Lower leg skin (tissue), 4 donors: ENCODE measurements around the gene ARHGEF11. TPM values are rescaled to one million over a fixed set of nuclear protein-coding genes. Genes with fewer than 3 reads are reported as not detected.

Source experiments
- DNase-seq, 2 donors: peaks; one replicate each; pipeline ENCODE4 v3.0.0-alpha.2; 2019; ENCODE audit warnings: low spot score in 2 of 2
- H3K4me3 ChIP-seq: fragments of 200-600 bp; sonication (generic); 2 replicates; pipeline ENCODE4 v1.5.1; 2017; ENCODE audit warnings: mild to moderate bottlenecking, low read depth; ENCODE audit not compliant: poor library complexity, severe bottlenecking
- POLR2A ChIP-seq, 2 donors: fragments of 450-650 bp; IDR thresholded peaks; one replicate each; pipeline ENCODE4 v1.6.1; 2016 to 2017; ENCODE audit warnings: antibody characterized with exemption in 2 of 2, mild to moderate bottlenecking in 1 of 2, moderate library complexity in 1 of 2
- WGBS, 2 donors: methylation state at CpG; one replicate each; pipeline ENCODE4 v1.1.5; 2018; 5-methylcytosine and 5-hydroxymethylcytosine counted together
- intact Hi-C: fragments of 100-400 bp; cut with DNase I; formaldehyde crosslinking; loops from one replicate; pipeline ENCODE4 v1.15.0; 2023; ENCODE audit warnings: low total_unique reads
- total RNA-seq, 4 donors: library from RNA; depleted of rRNA; stranded (reverse); fragments of >200 nt; gene quantifications; one replicate each; pipeline ENCODE4 v1.1.0, GENCODE V29; 2016
- TF ChIP-seq, protein P1 (sequence below), 3 donors: fragments of 450-650 bp; IDR thresholded peaks; one replicate each; pipeline ENCODE4 v1.5.1; 2016; ENCODE audit warnings: antibody characterized with exemption in 3 of 3, mild to moderate bottlenecking in 3 of 3, moderate library complexity in 2 of 3

ARHGEF11 gene
- total RNA-seq, 4 donors from 2014 or later = 16.3 to 30.9 (median 27.3) TPM

DNA sequence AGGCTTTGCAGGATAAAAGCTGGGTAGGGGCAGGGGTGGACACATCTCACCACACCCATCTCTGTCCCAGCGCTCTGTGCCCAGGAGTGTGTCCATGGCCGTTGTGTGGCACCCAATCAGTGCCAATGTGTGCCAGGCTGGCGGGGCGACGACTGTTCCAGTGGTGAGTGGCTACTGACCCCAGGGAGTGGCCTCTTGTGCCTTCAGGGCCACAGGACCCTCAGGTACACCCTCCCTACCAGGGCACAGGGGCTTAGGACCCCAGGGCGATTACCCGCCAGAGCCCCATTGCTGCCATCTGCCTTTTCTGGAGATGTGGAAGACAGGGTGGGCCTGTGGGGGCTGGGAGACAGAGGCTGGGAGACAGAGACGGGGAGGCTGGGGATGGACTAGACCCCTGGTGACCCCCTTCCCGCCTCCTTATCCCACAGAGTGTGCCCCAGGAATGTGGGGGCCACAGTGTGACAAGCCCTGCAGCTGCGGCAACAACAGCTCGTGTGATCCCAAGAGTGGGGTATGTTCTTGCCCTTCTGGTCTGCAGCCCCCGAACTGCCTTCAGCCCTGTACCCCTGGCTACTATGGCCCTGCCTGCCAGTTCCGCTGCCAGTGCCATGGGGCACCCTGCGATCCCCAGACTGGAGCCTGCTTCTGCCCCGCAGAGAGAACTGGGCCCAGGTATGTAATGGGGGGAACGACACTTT is 139.2 kb downstream of the ARHGEF11 start:
- no peak for DNase-seq
- 90 to 95% methylated on average over 11 to 15 of the region's 16 CpGs for WGBS, 2 donors
- no peak overlapping the region for H3K4me3 ChIP-seq
- TF ChIP-seq POLR2A (IDR thresholded peaks at IDR 0.05) = no peak
- TF ChIP-seq, protein P1, sequence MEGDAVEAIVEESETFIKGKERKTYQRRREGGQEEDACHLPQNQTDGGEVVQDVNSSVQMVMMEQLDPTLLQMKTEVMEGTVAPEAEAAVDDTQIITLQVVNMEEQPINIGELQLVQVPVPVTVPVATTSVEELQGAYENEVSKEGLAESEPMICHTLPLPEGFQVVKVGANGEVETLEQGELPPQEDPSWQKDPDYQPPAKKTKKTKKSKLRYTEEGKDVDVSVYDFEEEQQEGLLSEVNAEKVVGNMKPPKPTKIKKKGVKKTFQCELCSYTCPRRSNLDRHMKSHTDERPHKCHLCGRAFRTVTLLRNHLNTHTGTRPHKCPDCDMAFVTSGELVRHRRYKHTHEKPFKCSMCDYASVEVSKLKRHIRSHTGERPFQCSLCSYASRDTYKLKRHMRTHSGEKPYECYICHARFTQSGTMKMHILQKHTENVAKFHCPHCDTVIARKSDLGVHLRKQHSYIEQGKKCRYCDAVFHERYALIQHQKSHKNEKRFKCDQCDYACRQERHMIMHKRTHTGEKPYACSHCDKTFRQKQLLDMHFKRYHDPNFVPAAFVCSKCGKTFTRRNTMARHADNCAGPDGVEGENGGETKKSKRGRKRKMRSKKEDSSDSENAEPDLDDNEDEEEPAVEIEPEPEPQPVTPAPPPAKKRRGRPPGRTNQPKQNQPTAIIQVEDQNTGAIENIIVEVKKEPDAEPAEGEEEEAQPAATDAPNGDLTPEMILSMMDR (IDR thresholded peaks at IDR 0.05) = no peak
- intact Hi-C loops = no loop called here

DNA sequence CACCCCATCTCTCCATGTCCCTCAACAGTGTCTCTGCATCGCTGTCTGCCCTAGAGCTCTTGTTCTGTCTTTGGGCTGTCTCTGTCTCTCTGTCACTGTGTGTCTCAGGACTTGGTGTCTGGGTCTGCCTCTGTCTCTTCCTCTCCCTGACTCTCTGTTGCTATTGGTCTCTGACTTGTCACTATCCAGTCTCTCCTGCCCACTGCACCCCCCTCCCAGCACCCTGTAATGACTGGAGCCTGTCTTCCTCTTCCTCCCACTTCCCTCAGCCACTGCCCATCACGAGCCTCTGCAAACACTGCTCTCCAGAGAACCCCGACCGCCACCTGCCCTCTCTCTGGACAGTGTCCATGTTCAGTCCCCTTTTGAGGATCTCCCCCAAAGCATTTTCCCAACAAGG is 139.9 kb downstream of the ARHGEF11 start:
- no peak for TF ChIP-seq POLR2A (IDR thresholded peaks at IDR 0.05)
- TF ChIP-seq, protein P1 (IDR thresholded peaks at IDR 0.05) = no peak
- intact Hi-C loops = no loop called here
- no peak overlapping the region for H3K4me3 ChIP-seq
- WGBS, 2 donors = 57 to 74% methylated on average over 4 of the region's 4 CpGs
- no peak for DNase-seq

DNA sequence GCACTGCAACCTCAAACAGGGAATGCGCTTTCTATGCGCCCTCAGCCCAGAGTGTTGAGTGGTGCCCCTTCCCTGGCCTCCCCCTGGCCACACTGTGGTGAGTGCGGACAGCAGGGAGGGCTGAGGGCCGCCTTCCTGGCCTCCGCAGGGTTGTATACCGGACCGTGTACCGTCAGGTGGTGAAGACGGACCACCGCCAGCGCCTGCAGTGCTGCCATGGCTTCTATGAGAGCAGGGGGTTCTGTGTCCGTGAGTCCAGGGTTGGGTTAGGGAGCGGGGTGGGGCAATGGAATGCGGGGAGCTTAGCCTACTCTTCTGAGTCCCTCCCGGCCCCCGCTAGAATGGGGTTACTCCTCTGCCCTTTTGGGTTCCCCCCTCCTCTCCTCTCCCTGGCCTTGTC is 140.4 kb downstream of the ARHGEF11 start:
- TF ChIP-seq POLR2A (IDR thresholded peaks at IDR 0.05) = no peak
- TF ChIP-seq, protein P1 (IDR thresholded peaks at IDR 0.05) = no peak
- no peak for DNase-seq
- H3K4me3 ChIP-seq = no peak overlapping the region
- intact Hi-C loops = no loop called here
- WGBS, 2 donors = 88 to 95% methylated on average over 14 to 16 of the region's 16 CpGs

DNA sequence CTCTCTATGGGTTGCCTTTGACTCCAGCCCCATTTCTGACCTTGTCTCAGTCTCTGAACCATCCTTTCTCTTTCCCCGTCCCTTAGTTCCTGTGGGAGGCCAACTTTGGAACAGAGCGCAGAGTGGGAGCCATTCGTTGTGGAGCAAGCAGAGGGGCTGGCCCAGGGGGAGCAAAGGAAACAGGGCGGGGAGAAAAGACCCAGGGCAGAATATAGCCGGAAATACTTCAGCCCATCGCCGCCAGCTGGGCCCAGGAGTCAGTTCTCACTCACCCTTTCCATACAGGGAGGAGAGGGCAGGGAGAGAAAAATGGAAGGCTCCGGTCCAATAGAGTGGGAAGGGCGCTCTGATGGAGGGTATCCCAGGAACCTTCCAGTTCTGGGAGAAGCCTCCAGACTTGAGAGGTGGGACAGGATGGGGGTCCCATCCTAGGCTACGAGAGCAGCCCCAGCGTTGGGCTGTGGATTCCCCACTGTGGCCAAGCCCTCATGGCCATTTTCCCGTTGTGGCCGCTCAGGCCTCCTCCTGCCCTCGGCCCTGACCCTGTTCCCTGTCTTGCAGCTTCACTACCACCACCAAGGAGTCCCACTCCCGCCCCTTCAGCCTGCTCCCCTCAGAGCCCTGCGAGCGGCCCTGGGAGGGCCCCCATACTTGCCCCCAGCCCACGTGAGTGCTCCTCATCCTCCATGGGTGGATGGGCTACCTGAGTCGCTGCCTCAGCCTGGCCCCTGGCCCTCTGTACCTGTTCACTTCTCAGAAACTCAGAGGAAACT is 141.2 kb downstream of the ARHGEF11 start:
- intact Hi-C loops = no loop called here
- 82 to 83% methylated on average over 18 to 19 of the region's 19 CpGs for WGBS, 2 donors
- TF ChIP-seq, protein P1 (IDR thresholded peaks at IDR 0.05) = no peak
- no peak for TF ChIP-seq POLR2A (IDR thresholded peaks at IDR 0.05)
- H3K4me3 ChIP-seq = no peak overlapping the region
- DNase-seq = no peak

DNA sequence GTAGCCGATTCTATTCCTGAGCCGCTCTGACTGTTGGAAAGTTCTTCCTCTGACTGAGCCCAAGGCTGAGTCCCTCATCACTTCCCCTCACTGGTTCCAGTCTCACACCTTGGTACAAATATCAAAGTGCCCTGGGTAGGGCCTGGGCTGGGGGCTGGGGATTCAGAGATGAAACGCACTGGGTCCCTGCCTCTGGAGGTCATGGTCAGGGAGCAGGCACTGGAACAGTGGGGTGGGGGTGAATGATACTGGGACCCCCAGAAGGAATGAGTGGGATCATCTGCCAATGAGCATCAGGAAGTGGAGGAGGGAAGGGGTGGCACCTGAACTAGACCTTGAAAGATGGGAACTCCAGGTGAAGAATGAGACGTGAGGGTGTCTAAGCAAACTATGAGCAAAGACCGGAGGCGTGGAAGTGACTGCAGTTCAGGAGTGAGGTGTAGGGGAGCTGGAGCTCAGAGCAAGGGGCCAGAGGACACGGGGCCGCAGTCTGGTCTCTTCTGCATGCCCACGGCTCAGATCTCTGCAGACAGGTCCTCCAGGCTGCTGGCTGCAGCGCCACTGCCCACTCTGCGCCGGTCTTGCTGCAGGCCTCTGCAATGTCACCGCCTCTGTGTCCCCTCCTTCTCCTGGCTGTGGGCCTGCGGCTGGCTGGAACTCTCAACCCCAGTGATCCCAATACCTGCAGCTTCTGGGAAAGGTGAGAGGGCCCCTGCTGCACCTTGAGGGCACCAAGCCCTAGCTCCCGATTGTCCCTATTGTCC is 142.0 kb downstream of the ARHGEF11 start:
- 75 to 76% methylated on average over 15 of the region's 15 CpGs for WGBS, 2 donors
- TF ChIP-seq, protein P1 (IDR thresholded peaks at IDR 0.05) = no peak
- TF ChIP-seq POLR2A (IDR thresholded peaks at IDR 0.05) = no peak
- H3K4me3 ChIP-seq = no peak overlapping the region
- no peak for DNase-seq
- intact Hi-C loops = no loop called here
